Measurements from ENCODE around the gene MYO5C.
A peak's percentile ranks its signal among the peaks of the same experiment; 100 is the strongest.

Gene MYO5C

GRCh38 chr15:52307847-52308246 lies 12.2 kb upstream of the MYO5C start:
- no peak overlapping the region for H2AFZ ChIP-seq (ENCODE audit: low read depth, low read length)
- no peaks in the 10 kb centered on the region for H3K27me3 ChIP-seq (ENCODE audit: low read depth, low read length)
- H3K79me2 ChIP-seq (ENCODE audit: low read length): no peaks in the 10 kb centered on the region
- peak overlapping the region; percentile 16; the same call in 1 of the 2 replicates for H3K4me3 ChIP-seq (ENCODE audit: low read length)
- H3K4me1 ChIP-seq (ENCODE audit: low read length): peaks cover 40% of the 10 kb centered on the region
- TF ChIP-seq EZH2phosphoT487 (IDR thresholded peaks at IDR 0.05; ENCODE audit: low read depth) (no peak), CTCF (IDR thresholded peaks at IDR 0.05; ENCODE audit: low read depth, low read length) (no peak)
- peaks cover 11% of the 10 kb centered on the region for H3K36me3 ChIP-seq (replicated peaks; ENCODE audit: low read depth, low read length)
- peak overlapping the region; percentile 61 for H3K9ac ChIP-seq (ENCODE audit: low read length)
- no peaks in the 10 kb centered on the region for H3K9me3 ChIP-seq (ENCODE audit: insufficient read depth, low read length)
- peak overlapping the region; percentile 95 for H3K27ac ChIP-seq (ENCODE audit: low read length)
- H4K20me1 ChIP-seq (ENCODE audit: insufficient read depth, low read length): no peaks in the 10 kb centered on the region
- peak overlapping the region; percentile 90 for H3K4me2 ChIP-seq (ENCODE audit: low read length)

GRCh38 chr15:52306270-52306669 lies 10.7 kb upstream of the MYO5C start:
- Histone ChIP-seq H3K9me3 (ENCODE audit: insufficient read depth, low read length) (no peaks in the 10 kb centered on the region), H3K4me2 (ENCODE audit: low read length) (no peak overlapping the region), H3K27me3 (ENCODE audit: low read depth, low read length) (no peaks in the 10 kb centered on the region), H4K20me1 (ENCODE audit: insufficient read depth, low read length) (no peaks in the 10 kb centered on the region), H3K4me1 (ENCODE audit: low read length) (peaks cover 40% of the 10 kb centered on the region), H3K9ac (ENCODE audit: low read length) (no peak overlapping the region), H2AFZ (ENCODE audit: low read depth, low read length) (no peak overlapping the region), H3K79me2 (ENCODE audit: low read length) (no peaks in the 10 kb centered on the region), H3K27ac (ENCODE audit: low read length) (no peak overlapping the region), H3K4me3 (ENCODE audit: low read length) (no peak overlapping the region), H3K36me3 (replicated peaks; ENCODE audit: low read depth, low read length) (peaks cover 10% of the 10 kb centered on the region)
- TF ChIP-seq CTCF (IDR thresholded peaks at IDR 0.05; ENCODE audit: low read depth, low read length) (no peak), EZH2phosphoT487 (IDR thresholded peaks at IDR 0.05; ENCODE audit: low read depth) (no peak)

- no peak for TF ChIP-seq CTCF (IDR thresholded peaks at IDR 0.05; ENCODE audit: low read depth, low read length)
- no peak for TF ChIP-seq EZH2phosphoT487 (IDR thresholded peaks at IDR 0.05; ENCODE audit: low read depth)
- H3K27ac ChIP-seq (ENCODE audit: low read length): no peak overlapping the region
- H3K9ac ChIP-seq (ENCODE audit: low read length): no peak overlapping the region
These were observed 7.6 kb upstream of the MYO5C start for GRCh38 chr15:52303093-52303772.

GRCh38 chr15:52301265-52301847 lies 5.8 kb upstream of the MYO5C start:
- no peak overlapping the region for H2AFZ ChIP-seq (ENCODE audit: low read depth, low read length)
- H4K20me1 ChIP-seq (ENCODE audit: insufficient read depth, low read length): no peaks in the 10 kb centered on the region
- H3K79me2 ChIP-seq (ENCODE audit: low read length): no peaks in the 10 kb centered on the region
- H3K4me2 ChIP-seq (ENCODE audit: low read length): no peak overlapping the region
- H3K27me3 ChIP-seq (ENCODE audit: low read depth, low read length): no peaks in the 10 kb centered on the region
- TF ChIP-seq CTCF (IDR thresholded peaks at IDR 0.05; ENCODE audit: low read depth, low read length) (no peak), EZH2phosphoT487 (IDR thresholded peaks at IDR 0.05; ENCODE audit: low read depth) (no peak)
- peaks cover 6% of the 10 kb centered on the region for H3K36me3 ChIP-seq (replicated peaks; ENCODE audit: low read depth, low read length)
- no peak overlapping the region for H3K27ac ChIP-seq (ENCODE audit: low read length)
- H3K9me3 ChIP-seq (ENCODE audit: insufficient read depth, low read length): no peaks in the 10 kb centered on the region
- no peak overlapping the region for H3K9ac ChIP-seq (ENCODE audit: low read length)
- H3K4me1 ChIP-seq (ENCODE audit: low read length): no peaks in the 10 kb centered on the region
- no peak overlapping the region for H3K4me3 ChIP-seq (ENCODE audit: low read length)

More at GRCh38 chr15:52303093-52303772, 7.6 kb upstream of the MYO5C start:
- Histone ChIP-seq H3K79me2 (ENCODE audit: low read length) (no peaks in the 10 kb centered on the region), H3K4me2 (ENCODE audit: low read length) (no peak overlapping the region), H3K36me3 (replicated peaks; ENCODE audit: low read depth, low read length) (peaks cover 6% of the 10 kb centered on the region), H3K27me3 (ENCODE audit: low read depth, low read length) (no peaks in the 10 kb centered on the region), H3K4me1 (ENCODE audit: low read length) (peaks cover 16% of the 10 kb centered on the region), H3K4me3 (ENCODE audit: low read length) (no peak overlapping the region), H4K20me1 (ENCODE audit: insufficient read depth, low read length) (no peaks in the 10 kb centered on the region), H2AFZ (ENCODE audit: low read depth, low read length) (no peak overlapping the region), H3K9me3 (ENCODE audit: insufficient read depth, low read length) (no peaks in the 10 kb centered on the region)

Measured in OCI-LY3 (cell line).